ENCODE data around the gene NHLRC3.

DNA sequence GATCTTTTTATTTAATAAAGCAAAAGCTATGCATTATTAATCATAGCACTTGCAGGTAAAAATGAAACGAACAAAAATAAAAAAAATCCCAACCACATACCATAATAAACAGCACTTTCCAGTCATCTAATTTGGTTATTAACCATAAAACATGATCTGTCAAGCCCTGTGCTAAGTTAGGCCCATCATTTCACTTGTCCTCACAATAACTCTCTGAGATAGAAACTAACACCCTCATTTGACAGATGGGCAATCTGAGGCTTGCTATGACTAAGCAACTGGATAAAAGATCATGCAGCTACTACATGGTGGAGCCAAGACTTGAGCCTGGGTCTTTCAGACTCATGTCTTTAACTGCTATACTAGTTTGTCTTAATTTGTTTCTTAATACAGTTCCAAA, 22.2 kb upstream of the NHLRC3 start:
- TF ChIP-seq, protein P1, sequence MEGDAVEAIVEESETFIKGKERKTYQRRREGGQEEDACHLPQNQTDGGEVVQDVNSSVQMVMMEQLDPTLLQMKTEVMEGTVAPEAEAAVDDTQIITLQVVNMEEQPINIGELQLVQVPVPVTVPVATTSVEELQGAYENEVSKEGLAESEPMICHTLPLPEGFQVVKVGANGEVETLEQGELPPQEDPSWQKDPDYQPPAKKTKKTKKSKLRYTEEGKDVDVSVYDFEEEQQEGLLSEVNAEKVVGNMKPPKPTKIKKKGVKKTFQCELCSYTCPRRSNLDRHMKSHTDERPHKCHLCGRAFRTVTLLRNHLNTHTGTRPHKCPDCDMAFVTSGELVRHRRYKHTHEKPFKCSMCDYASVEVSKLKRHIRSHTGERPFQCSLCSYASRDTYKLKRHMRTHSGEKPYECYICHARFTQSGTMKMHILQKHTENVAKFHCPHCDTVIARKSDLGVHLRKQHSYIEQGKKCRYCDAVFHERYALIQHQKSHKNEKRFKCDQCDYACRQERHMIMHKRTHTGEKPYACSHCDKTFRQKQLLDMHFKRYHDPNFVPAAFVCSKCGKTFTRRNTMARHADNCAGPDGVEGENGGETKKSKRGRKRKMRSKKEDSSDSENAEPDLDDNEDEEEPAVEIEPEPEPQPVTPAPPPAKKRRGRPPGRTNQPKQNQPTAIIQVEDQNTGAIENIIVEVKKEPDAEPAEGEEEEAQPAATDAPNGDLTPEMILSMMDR (IDR thresholded peaks at IDR 0.05; ENCODE audit: extremely low read depth in 1 of 2, insufficient read depth in 1 of 2, low read depth in 1 of 2, low read length in 2 of 2) = no peak
- TF ChIP-seq POLR2A (IDR thresholded peaks at IDR 0.05; ENCODE audit: low read depth, low read length) (no peak), EZH2 (IDR thresholded peaks at IDR 0.05; ENCODE audit: borderline replicate concordance, low read depth, low read length, severe bottlenecking) (no peak), POLR2AphosphoS5 (IDR thresholded peaks at IDR 0.05; ENCODE audit: insufficient read depth, low read depth, low read length) (no peak), GATA2 (IDR thresholded peaks at IDR 0.05; ENCODE audit: insufficient read depth, insufficient read length, low read depth, low read length) (no peak), FOS (IDR thresholded peaks at IDR 0.05; ENCODE audit: borderline replicate concordance, insufficient read depth, low read length) (no peak)
- TF ChIP-seq, protein P2, sequence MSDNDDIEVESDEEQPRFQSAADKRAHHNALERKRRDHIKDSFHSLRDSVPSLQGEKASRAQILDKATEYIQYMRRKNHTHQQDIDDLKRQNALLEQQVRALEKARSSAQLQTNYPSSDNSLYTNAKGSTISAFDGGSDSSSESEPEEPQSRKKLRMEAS (IDR thresholded peaks at IDR 0.05; ENCODE audit: insufficient read depth, insufficient read length) = no peak
